Stimulated activated effector memory CD8-positive, alpha-beta T cell treated with anti-CD3 and anti-CD28 coated beads, Interleukin-12 subunit alpha, Interleukin-12 subunit beta, amount 100 ng/mL, for 72 hours (primary cell): ENCODE measurements around the gene BDKRB2.

ENCODE experiments used
- ATAC-seq: fragments of 150-1000 bp; cut with Tn5 transposase; 2 replicates; pipeline ENCODE4 v1.10.0; 2021
- DNase-seq, 2 donors: peaks; one replicate each; pipeline ENCODE4 v3.0.0; 2021 to 2022; ENCODE audit warnings: low spot score in 2 of 2
- H3K27ac Mint-ChIP-seq: one replicate; pipeline ENCODE4 v1.8.0; 2022; ENCODE audit warnings: mild to moderate bottlenecking, mixed read lengths
- H3K36me3 Mint-ChIP-seq: one replicate; pipeline ENCODE4 v1.8.0; 2022; ENCODE audit warnings: mild to moderate bottlenecking, mixed read lengths
- H3K4me1 Mint-ChIP-seq: one replicate; pipeline ENCODE4 v1.8.0; 2022; ENCODE audit warnings: mixed read lengths
- H3K4me3 Mint-ChIP-seq: one replicate; pipeline ENCODE4 v1.8.0; 2022; ENCODE audit warnings: mild to moderate bottlenecking, mixed read lengths
- H3K9me3 Mint-ChIP-seq: one replicate; pipeline ENCODE4 v1.8.0; 2022; ENCODE audit warnings: mixed read lengths

BDKRB2 gene

DNA sequence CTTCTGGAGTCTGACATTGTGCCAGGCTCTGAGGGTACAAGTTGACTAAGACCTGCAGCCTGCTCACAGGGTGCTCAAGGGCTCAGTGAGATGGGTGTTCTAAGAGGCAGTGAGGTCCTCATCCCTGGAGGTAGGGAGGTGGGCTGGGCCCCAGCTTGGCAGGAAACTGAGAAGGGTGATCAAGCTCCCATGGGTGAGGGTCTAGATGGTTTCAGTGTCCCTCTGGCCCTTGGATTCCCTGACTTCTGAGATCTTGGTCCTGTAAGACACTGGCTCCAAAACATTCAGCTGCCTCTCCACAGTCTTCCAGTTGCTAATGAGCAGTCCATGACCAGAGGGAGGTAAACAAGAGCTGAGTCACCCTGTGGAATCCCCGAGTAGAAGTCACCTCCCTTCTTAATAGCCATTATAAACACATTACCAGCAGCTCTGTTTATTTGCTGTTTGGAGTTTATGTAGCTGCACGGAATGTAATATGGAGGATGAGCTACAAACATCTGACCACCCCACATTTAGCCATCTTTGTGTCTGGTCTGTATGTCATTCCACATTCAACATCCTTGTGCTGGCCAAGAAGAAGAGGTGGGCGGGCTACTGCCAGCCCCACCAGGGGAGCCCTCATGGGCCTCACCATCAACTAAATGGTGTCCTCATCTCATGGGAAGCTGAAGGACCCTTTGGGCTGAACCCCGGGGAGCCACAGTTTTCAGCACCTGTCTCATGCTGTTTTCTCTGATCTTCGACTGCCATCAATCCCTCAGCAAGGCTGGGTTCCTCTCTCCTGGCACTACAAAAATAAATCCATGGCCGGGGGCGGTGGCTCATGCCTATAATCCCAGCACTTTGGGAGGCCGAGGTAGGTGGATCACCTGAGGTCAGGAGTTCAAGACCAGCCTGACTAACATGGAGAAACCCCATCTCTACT, 37.2 kb upstream of the BDKRB2 start:
- Mint-ChIP-seq H3K27ac (no peak overlapping the region), H3K36me3 (no peaks in the 10 kb centered on the region), H3K4me1 (no peaks in the 10 kb centered on the region), H3K4me3 (no peak overlapping the region), H3K9me3 (no peaks in the 10 kb centered on the region)
- ATAC-seq (no peak), DNase-seq (no peak)

DNA sequence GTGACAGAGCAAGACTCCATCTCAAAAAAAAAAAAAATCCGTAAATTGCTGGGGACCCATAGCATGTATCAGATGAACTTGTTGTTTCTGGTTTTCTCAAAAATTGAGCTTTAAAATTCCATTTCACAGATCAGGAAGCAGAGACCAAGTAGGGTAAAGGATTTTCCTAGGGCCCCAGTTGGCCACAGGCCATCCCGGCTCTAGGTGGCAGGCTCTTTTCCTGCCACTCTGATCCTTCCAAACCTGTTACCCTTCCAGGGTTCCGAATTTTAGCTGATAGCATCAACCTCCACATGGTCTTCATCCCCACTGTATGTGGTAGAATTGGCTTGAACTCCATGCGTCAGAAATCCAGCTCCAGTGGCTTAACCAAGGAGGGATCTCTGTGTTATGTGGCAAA, 36.1 kb upstream of the BDKRB2 start:
- DNase-seq = no peak
- no peak overlapping the region for H3K27ac Mint-ChIP-seq
- no peak for ATAC-seq

DNA sequence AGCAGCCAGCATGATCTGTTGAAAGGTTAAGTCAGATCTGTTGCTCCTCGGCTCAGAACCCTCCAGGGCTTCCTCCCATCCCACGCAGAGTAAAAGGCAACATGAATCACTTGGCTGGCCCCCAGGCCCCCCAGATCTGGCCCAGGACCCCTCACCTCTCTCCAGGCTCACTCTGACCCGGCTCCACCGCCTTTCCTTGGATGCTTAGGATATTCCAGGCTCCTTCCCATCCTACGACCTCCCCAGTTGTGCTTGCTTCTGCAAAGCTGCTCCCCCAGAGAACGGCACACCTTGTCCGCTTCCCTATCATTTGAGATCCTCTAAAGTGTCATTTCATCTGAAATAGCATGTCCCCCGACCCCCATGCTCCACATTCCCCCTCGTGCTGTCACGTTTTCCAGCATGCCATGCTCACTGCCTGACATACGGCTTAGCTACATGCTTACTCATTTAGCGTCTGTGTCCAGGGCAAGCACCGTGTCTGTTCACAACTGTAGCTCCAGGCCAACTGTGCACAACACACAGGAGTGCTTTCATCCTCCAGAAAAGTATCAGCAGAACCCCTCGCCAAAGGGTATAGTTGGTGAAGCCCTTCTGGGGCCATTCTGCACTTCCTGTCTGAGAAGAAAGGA, 33.6 kb upstream of the BDKRB2 start:
- DNase-seq (no peak), ATAC-seq (no peak)
- Mint-ChIP-seq H3K4me1 (no peaks in the 10 kb centered on the region), H3K4me3 (no peak overlapping the region), H3K27ac (no peak overlapping the region), H3K36me3 (no peaks in the 10 kb centered on the region), H3K9me3 (no peaks in the 10 kb centered on the region)

More for the DNA sequence above, 36.1 kb upstream of the BDKRB2 start:
- Mint-ChIP-seq H3K4me1 (no peaks in the 10 kb centered on the region), H3K36me3 (no peaks in the 10 kb centered on the region), H3K4me3 (no peak overlapping the region), H3K9me3 (no peaks in the 10 kb centered on the region)

DNA sequence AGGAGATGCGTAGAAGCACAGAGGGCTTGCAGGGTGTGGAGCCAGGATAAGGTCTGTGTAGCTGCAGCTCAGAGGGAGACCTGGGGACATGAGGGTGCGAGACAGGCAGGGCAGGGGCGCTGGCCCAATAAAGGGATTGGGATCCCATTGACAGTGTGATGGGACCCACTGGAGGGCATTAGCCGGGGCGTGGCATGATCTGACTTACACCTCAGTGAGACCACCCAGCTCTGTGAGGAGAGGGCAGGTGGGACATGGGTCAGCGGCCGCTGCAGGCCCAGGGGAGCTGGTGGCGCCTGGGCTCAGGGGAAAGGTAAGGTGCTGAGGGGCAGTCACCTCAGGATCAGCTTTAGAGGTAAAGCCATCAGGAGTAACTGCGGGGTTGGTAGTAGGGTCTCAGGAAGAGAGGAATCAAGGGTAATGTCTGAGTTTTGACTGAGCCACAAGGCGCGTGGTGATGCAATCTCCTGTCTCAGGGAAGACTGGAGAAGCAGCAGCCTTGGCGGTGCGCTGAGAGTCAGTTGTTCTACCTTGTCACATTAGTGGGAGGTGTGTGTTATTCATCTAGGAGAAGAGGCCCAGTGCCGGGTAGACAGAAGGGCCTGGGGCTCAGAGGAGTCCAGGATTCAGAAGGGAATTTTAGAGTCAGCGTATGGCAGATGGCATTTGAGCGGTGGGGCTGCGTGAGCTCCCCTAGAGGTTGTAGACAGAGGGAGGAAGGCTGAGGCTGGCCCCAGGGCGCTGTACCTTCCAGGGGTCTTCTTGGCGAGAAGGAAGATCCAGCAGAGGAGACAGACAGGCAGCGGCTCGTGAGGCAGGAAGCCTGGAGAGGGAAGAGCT, 30.8 kb upstream of the BDKRB2 start:
- Mint-ChIP-seq H3K4me1 (no peaks in the 10 kb centered on the region), H3K4me3 (no peak overlapping the region), H3K27ac (no peak overlapping the region), H3K9me3 (no peaks in the 10 kb centered on the region), H3K36me3 (no peaks in the 10 kb centered on the region)
- no peak for DNase-seq
- ATAC-seq = no peak

DNA sequence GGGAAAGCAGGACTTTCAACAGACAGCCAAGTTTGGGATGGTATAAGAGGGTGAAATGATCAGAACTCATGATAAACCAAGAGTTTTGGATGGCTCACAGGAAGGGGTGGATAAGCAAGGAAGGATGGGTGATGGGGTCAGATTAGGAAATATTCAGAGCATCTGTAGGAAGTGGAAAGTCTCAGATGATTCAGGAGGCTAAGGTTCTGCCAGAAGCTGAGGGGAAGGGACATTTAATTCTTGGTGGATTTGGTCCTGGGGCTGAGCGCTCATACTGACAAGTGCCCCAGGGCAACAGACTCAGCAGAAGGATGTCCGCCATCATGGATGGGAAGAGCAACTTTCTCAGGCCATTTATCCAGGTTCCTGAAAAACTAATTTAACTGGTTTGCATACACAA, 28.4 kb upstream of the BDKRB2 start:
- ATAC-seq = no peak
- H3K27ac Mint-ChIP-seq = no peak overlapping the region
- H3K4me1 Mint-ChIP-seq = no peaks in the 10 kb centered on the region
- no peak overlapping the region for H3K4me3 Mint-ChIP-seq
- DNase-seq = no peak
- no peaks in the 10 kb centered on the region for H3K9me3 Mint-ChIP-seq
- no peaks in the 10 kb centered on the region for H3K36me3 Mint-ChIP-seq

DNA sequence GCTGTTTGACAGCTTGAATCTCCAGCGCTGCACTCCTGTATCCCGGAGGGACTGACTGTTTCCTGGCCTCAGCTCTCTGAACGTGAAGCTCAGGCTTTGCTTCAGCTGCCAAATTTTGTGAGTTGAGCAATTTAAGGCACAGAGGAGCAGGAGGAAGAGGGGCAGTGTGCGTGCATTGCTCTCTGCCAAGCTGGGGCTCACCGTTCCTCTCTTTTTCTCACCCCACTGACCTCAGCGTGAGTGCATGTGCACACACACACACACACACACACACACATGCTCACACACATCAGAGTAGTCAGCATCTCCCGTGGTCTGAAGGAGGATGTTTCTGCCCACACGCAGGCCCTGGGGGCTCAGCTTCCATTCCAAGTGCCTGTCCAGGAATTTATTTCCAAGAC, 27.8 kb upstream of the BDKRB2 start:
- no peak overlapping the region for H3K27ac Mint-ChIP-seq
- no peaks in the 10 kb centered on the region for H3K36me3 Mint-ChIP-seq
- no peaks in the 10 kb centered on the region for H3K9me3 Mint-ChIP-seq
- no peak overlapping the region for H3K4me3 Mint-ChIP-seq
- ATAC-seq = no peak
- no peaks in the 10 kb centered on the region for H3K4me1 Mint-ChIP-seq
- DNase-seq = no peak

DNA sequence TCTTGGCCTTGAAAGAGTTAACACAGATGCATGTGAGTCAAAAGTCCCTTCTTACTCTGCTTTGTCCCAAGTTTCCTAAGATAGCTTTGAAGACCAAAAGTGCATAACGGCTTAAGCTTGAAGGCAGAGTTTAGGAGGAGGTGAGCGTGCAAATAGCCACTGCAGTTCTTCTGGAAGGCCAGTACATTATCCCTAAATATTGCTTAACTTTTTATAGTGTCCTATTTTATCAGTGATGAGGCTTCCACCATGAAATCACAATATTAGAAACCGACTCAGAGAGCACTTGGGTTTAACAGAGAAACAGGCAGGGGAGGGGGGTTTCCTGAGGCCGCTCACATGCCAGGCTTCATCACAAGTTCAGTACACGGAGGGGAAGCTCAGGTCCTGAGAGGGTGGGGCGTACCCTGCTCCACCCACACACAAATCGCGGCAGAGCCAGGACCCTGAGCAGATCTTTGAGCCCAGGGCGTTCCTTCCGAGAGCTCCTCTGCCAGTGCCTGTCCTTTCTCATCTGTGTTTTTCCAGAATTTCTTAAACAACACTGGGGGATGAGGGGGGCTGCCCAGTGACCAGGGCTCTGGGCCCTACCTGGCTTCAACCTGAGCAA, 26.8 kb upstream of the BDKRB2 start:
- Mint-ChIP-seq H3K4me1 (no peaks in the 10 kb centered on the region), H3K9me3 (no peaks in the 10 kb centered on the region), H3K27ac (no peak overlapping the region), H3K4me3 (no peak overlapping the region), H3K36me3 (no peaks in the 10 kb centered on the region)
- ATAC-seq (no peak), DNase-seq (no peak)

DNA sequence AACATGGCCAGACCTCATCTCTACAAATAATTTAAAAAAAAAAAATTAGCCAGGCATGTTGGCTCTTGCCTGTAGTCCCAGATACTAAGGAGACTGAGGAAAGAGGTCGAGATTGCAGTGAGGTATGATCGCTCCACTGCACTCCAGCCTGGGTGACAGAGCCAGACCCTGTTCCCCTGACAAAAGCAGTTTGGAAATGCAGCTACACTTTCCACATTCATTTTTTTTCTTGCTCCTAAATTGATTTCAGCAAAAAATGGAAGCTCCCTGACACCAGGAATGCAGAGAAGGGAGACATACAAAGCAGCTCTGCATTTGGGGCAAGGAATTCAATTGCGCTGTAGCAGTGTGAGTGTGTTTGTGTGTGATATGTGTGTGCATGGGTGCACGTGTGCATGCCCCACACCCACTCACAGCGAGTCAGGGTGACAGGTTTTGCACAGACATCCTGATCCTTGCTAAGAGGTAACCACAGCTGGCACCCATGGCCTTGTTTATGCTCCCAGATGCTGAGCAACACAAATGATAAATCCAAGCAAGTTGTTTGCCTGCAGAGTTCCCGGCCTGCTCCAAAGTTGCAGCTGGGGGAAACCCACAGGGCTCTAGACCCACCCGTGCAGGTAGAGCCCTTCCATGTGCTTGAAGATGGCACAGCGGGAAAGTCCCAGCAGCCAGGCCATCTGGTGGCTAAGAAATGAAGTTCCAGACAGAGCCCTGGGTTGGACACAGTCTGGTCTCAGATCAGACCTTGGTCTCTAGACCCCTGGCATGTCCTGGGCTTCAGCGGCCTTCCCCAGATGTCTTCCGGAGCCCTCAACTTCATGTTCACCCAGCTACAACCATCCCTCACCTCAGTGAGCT, 25.9 kb upstream of the BDKRB2 start:
- no peak overlapping the region for H3K4me3 Mint-ChIP-seq
- no peaks in the 10 kb centered on the region for H3K4me1 Mint-ChIP-seq
- H3K27ac Mint-ChIP-seq = no peak overlapping the region
- DNase-seq (no peak), ATAC-seq (no peak)
- no peaks in the 10 kb centered on the region for H3K36me3 Mint-ChIP-seq
- no peaks in the 10 kb centered on the region for H3K9me3 Mint-ChIP-seq

DNA sequence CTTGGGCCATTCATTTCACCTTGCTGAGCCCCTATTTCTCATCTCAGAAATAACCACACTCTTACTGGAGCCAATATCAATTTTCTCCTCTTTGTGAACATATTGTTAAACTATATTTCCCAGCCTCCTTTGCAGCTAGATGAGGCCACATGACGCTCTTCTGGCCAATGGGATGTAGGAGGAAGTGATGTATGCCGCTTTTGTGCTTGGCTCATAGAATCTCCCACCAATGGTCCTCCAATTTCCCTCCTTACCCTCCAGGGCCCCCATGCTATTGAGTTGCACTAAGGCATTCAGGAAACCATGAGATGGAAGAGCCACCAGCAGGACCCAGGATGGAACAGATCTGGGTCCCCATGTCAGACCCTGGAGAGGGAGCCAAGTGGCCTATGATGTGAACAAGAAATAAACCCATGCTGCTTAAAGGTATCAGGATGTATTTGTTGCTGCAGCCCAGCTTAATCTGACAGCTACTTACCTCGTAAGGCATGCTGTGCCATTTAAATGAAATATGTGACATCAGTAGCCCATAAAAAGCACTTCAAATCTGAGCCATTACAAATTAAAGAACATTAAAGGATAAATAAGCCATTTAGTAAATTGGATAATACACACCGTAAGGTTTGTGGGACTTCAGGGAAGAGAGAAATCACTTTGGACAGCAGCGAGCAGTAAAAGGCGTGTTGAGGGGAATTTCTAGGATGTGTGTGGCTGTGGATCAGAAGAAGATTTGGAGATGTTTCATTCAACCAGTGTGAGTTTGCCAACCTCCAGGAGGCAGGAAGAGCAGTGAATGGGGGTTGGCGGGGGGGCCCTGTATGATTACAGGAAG, 24.4 kb upstream of the BDKRB2 start:
- H3K4me3 Mint-ChIP-seq = no peak overlapping the region
- H3K9me3 Mint-ChIP-seq = no peaks in the 10 kb centered on the region
- DNase-seq (no peak), ATAC-seq (no peak)
- no peaks in the 10 kb centered on the region for H3K4me1 Mint-ChIP-seq
- no peaks in the 10 kb centered on the region for H3K36me3 Mint-ChIP-seq
- H3K27ac Mint-ChIP-seq = no peak overlapping the region

DNA sequence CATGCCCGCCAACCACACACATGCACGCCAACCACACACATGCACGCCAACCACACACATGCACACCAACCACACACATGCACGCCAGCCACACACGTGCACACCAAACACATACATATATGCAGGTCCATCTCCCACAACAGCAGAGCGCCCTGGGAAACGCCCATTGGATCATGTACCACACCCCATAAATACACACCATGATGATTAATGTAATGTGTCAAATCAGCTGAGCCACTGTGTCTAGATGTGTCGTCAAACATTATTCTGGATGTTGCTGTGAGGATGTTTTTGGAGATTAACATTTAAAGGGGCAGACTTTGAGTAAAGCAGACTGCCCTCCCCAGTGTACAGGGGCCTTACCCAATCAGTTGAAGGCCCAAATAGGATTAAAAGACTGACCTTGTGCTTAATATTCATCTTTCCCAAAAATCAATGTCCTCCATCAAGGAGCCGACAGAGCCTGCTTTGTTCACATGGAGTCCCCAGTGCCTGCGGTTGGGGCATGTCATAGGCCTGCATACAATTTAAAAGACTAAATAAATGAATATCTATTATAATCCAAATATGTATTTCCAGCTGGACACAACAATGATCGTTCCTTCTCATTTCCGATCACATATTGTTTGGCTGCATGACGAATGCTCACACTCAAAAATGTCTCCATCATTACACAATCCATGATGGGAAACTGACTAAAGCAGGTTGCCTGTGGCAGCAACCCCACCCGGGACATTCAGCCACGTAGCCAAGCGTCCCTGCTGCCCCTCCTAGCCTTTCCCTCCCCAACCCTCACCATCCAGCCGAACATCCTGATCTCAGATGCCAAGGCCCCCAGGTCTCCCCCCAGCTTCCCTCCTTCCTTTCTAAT, 23.2 kb upstream of the BDKRB2 start:
- H3K36me3 Mint-ChIP-seq = no peaks in the 10 kb centered on the region
- DNase-seq (no peak), ATAC-seq (no peak)
- no peaks in the 10 kb centered on the region for H3K4me1 Mint-ChIP-seq
- no peaks in the 10 kb centered on the region for H3K9me3 Mint-ChIP-seq
- no peak overlapping the region for H3K4me3 Mint-ChIP-seq
- H3K27ac Mint-ChIP-seq = no peak overlapping the region

DNA sequence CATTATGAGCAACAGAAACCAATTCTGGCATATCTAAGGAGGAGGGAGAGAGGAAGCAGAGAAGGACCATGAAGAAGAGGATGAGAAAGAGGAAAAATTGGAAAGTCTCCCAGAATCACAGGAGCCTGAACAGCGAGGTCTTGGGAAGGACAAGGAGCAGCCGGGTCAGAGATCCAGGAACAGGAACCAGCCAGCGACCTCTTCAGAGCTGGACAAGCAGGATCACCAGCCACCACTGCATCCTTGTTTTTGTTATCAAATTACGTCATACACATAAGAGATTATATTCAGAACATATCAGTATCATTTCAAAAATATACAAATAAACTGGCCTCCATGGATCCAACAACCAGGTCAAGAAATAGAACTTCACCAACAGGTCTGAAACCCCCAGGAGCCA, 22.1 kb upstream of the BDKRB2 start:
- Mint-ChIP-seq H3K36me3 (no peaks in the 10 kb centered on the region), H3K27ac (no peak overlapping the region), H3K4me3 (no peak overlapping the region), H3K9me3 (no peaks in the 10 kb centered on the region), H3K4me1 (no peaks in the 10 kb centered on the region)
- ATAC-seq (no peak), DNase-seq (no peak)

DNA sequence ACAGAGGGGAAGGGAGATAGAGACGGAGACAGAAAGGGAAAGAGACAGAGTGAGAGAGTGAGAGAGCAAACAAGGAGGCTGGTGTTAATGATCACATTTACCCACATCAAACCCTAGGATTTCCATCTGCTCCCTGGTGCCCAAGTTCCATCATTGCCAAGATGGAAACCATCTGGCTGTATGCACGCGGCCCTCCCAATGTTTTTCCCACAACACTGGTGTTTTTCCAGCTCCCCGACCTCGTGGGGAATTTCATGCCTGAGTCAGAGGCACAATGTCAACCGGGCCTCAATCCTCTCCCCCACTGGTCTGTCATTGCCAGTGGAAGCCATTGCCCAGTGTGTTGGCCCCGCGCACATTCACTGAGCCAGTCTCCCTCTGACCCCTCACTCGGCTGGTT, 19.9 kb upstream of the BDKRB2 start:
- no peak overlapping the region for H3K4me3 Mint-ChIP-seq
- H3K36me3 Mint-ChIP-seq = no peaks in the 10 kb centered on the region
- peaks cover 11% of the 10 kb centered on the region for H3K4me1 Mint-ChIP-seq
- no peak for ATAC-seq
- DNase-seq = no peak
- no peaks in the 10 kb centered on the region for H3K9me3 Mint-ChIP-seq
- H3K27ac Mint-ChIP-seq = no peak overlapping the region
